HK-2 (cell line): ENCODE results near the gene MYO15A.
"Not testable (repeated sequence)": the region's sequence is repeated elsewhere in the genome, so short reads cannot be mapped to it uniquely, and the experiment has no call there.

Experiments used
- DNase-seq: peaks from one replicate; pipeline ENCODE4 v3.0.0-alpha.2; 2018; ENCODE audit not compliant: unreplicated experiment

Gene MYO15A

GRCh38 chr17:18185832-18186626 lies 77.5 kb downstream of the MYO15A start:
- DNase-seq: no peak

GRCh38 chr17:18186627-18186982 lies 78.0 kb downstream of the MYO15A start:
- DNase-seq: no peak

GRCh38 chr17:18187226-18187625 lies 78.7 kb downstream of the MYO15A start:
- DNase-seq: no peak

- peak; percentile 50 for DNase-seq
Observed at GRCh38 chr17:18187821-18188761, 79.5 kb downstream of the MYO15A start.

- DNase-seq: no peak
Observed at GRCh38 chr17:18190628-18191235, 82.2 kb downstream of the MYO15A start.

GRCh38 chr17:18191236-18191667 lies 82.7 kb downstream of the MYO15A start:
- no peak for DNase-seq

- DNase-seq: no peak
Observed at GRCh38 chr17:18191967-18192366, 83.4 kb downstream of the MYO15A start.

GRCh38 chr17:18194394-18194793 lies 85.8 kb downstream of the MYO15A start:
- no peak for DNase-seq

- no peak for DNase-seq
Observed at GRCh38 chr17:18194804-18195203, 86.2 kb downstream of the MYO15A start.

GRCh38 chr17:18195246-18195645 lies 86.7 kb downstream of the MYO15A start:
- no peak for DNase-seq

- DNase-seq: no peak
Observed at GRCh38 chr17:18197535-18198194, 89.1 kb downstream of the MYO15A start.

GRCh38 chr17:18198530-18198929 lies 90.0 kb downstream of the MYO15A start:
- no peak for DNase-seq

- DNase-seq: no peak
Observed at GRCh38 chr17:18201108-18201507, 92.6 kb downstream of the MYO15A start.

GRCh38 chr17:18203308-18203707 lies 94.8 kb downstream of the MYO15A start:
- no peak for DNase-seq

GRCh38 chr17:18205861-18206260 lies 97.3 kb downstream of the MYO15A start:
- DNase-seq: no peak

GRCh38 chr17:18206962-18207361 lies 98.4 kb downstream of the MYO15A start:
- DNase-seq: no peak

GRCh38 chr17:18208092-18208491 lies 99.5 kb downstream of the MYO15A start:
- DNase-seq: no peak

GRCh38 chr17:18213666-18214270 lies 105.2 kb downstream of the MYO15A start:
- no peak for DNase-seq

GRCh38 chr17:18216906-18217305 lies 108.3 kb downstream of the MYO15A start:
- not testable (repeated sequence) for DNase-seq

GRCh38 chr17:18217412-18218015 lies 109.0 kb downstream of the MYO15A start:
- DNase-seq: peak; percentile 78
